B cell (primary cell): ENCODE data around the gene ANKRD35. TPM values are rescaled to one million over a fixed set of nuclear protein-coding genes. Genes with fewer than 3 reads are reported as not detected.
A peak's percentile ranks its signal among the peaks of the same experiment; 100 is the strongest.

Experiments
- ATAC-seq: fragments of 200-7000 bp; cut with Tn5 transposase; one replicate; pipeline ENCODE4 v1.10.0; 2021; ENCODE audit warnings: low read depth, mild to moderate bottlenecking, moderate number of reproducible peaks, moderate library complexity
- CTCF ChIA-PET: fragments of 350-600 bp; sonication (Branson Sonifier 250); formaldehyde crosslinking; loops from one replicate; lab custom pipeline; 2021; ENCODE audit warnings: antibody characterized with exemption, inconsistent platforms; lab: Charles Lee
- POLR2A ChIA-PET: fragments of 350-600 bp; sonication (Branson Sonifier 250); formaldehyde crosslinking; loops from one replicate; lab custom pipeline; 2021; ENCODE audit warnings: antibody characterized with exemption; lab: Charles Lee
- DNase-seq: peaks from one replicate; pipeline ENCODE4 v3.0.0; 2013
- H2AFZ ChIP-seq: 2 replicates; pipeline ENCODE4 v1.6.1; 2012; ENCODE audit warnings: mild to moderate bottlenecking, low read depth, low read length; ENCODE audit not compliant: insufficient read depth, poor library complexity, severe bottlenecking
- H3K27ac ChIP-seq, 2 donors: 1 replicate in 1 of 2; 2 replicates in 1 of 2; pipeline ENCODE4 v1.5.1; 2012 to 2013; ENCODE audit warnings: low read length in 2 of 2, mild to moderate bottlenecking in 2 of 2, moderate library complexity in 1 of 2
- H3K27me3 ChIP-seq, 4 experiments: fragments of 200-600 bp in 1 of 4; sonication (generic) in 1 of 4; replicated peaks in 1 of 4; 1 replicate in 2 of 4; 2 replicates in 2 of 4; pipeline versions ENCODE4 v1.6.1 to v1.7.0; 2013 to 2016; ENCODE audit warnings: low read length in 3 of 4, mild to moderate bottlenecking in 2 of 4, mixed read lengths in 1 of 4, moderate library complexity in 1 of 4; ENCODE audit not compliant: insufficient read depth in 4 of 4, control insufficient read depth in 3 of 4; ENCODE audit errors: control extremely low read depth in 1 of 4
- H3K36me3 ChIP-seq, 2 experiments: replicated peaks in 1 of 2; 1 replicate in 1 of 2; 2 replicates in 1 of 2; pipeline versions ENCODE4 v1.6.1 to v1.7.1; 2013; ENCODE audit warnings: low read length in 1 of 2; ENCODE audit not compliant: insufficient read depth in 2 of 2, control insufficient read depth in 1 of 2; ENCODE audit errors: control extremely low read depth in 1 of 2, extremely low read depth in 1 of 2
- H3K4me1 ChIP-seq, 2 donors: fragments of 200-600 bp in 1 of 2; sonication (generic) in 1 of 2; 1 replicate in 1 of 2; 2 replicates in 1 of 2; pipeline versions ENCODE4 v1.5.1 to v1.6.1; 2013 to 2017; ENCODE audit warnings: low read length in 2 of 2; ENCODE audit not compliant: control insufficient read depth in 2 of 2, insufficient read depth in 2 of 2
- H3K4me2 ChIP-seq: replicated peaks from 2 replicates; pipeline ENCODE3; 2012; ENCODE audit warnings: mild to moderate bottlenecking, low read depth, low read length; ENCODE audit not compliant: poor library complexity, severe bottlenecking
- H3K4me3 ChIP-seq, 5 experiments: fragments of 200-600 bp in 1 of 5; sonication (generic) in 1 of 5; 1 replicate in 3 of 5; 2 replicates in 2 of 5; pipeline versions ENCODE4 v1.5.1 to v1.7.0; 2011 to 2016; ENCODE audit warnings: low read length in 4 of 5, mild to moderate bottlenecking in 4 of 5, low read depth in 2 of 5, control low read depth in 1 of 5, moderate library complexity in 1 of 5; ENCODE audit not compliant: insufficient read depth in 1 of 5; ENCODE audit errors: control extremely low read depth in 1 of 5, extremely low read depth in 1 of 5
- H3K79me2 ChIP-seq: fragments of 200-600 bp; sonication (generic); one replicate; pipeline ENCODE4 v1.6.0; 2016; ENCODE audit warnings: low read length; ENCODE audit not compliant: control insufficient read depth, insufficient read depth
- H3K9ac ChIP-seq: fragments of 200-600 bp; sonication (generic); 2 replicates; pipeline ENCODE4 v1.6.1; 2017; ENCODE audit warnings: mild to moderate bottlenecking, low read length, moderate library complexity
- H3K9me3 ChIP-seq, 3 donors: one replicate each; pipeline versions ENCODE4 v1.6.1 to v1.7.1; 2013; ENCODE audit warnings: low read length in 2 of 3; ENCODE audit not compliant: control insufficient read depth in 2 of 3, insufficient read depth in 1 of 3; ENCODE audit errors: control extremely low read depth in 1 of 3
- H4K20me1 ChIP-seq: 2 replicates; pipeline ENCODE4 v1.6.0; 2012; ENCODE audit warnings: mild to moderate bottlenecking, low read length; ENCODE audit not compliant: insufficient read depth, control insufficient read depth, poor library complexity, severe bottlenecking
- H3K27ac Mint-ChIP-seq: one replicate; pipeline ENCODE4 v1.8.0; 2021; ENCODE audit warnings: mixed read lengths
- H3K27me3 Mint-ChIP-seq: one replicate; pipeline ENCODE4 v1.8.0; 2021; ENCODE audit warnings: mixed read lengths
- H3K4me1 Mint-ChIP-seq: one replicate; pipeline ENCODE4 v1.8.0; 2021; ENCODE audit warnings: mixed read lengths
- H3K4me3 Mint-ChIP-seq: one replicate; pipeline ENCODE4 v1.8.0; 2021; ENCODE audit warnings: mixed read lengths
- H3K9me3 Mint-ChIP-seq: one replicate; pipeline ENCODE4 v1.8.0; 2022; ENCODE audit warnings: mixed read lengths; ENCODE audit not compliant: insufficient read depth
- EZH2 ChIP-seq: IDR thresholded peaks from 2 replicates; pipeline ENCODE4 v1.6.1; 2012; ENCODE audit warnings: borderline replicate concordance, low read depth, mild to moderate bottlenecking, moderate library complexity, low read length; ENCODE audit not compliant: insufficient read depth, poor library complexity, severe bottlenecking
- WGBS: methylation state at CpG from one replicate; pipeline ENCODE4 v1.1.5; 2013; ENCODE audit warnings: missing lambda C conversion rate; ENCODE audit not compliant: insufficient coverage; 5-methylcytosine and 5-hydroxymethylcytosine counted together
- intact Hi-C: fragments of 100-400 bp; cut with micrococcal nuclease; formaldehyde crosslinking; loops from one replicate; pipeline ENCODE4 v1.10.0; 2022
- polyA plus RNA-seq: library from polyadenylated mRNA; depleted of rRNA; stranded (reverse); fragments of >200 nt; gene quantifications from 2 replicates; pipeline ENCODE4 v1.2.3, GENCODE V29; 2012
- total RNA-seq, 2 donors: library from RNA; stranded (reverse); fragments of 120-200 nt in 1 of 2; gene quantifications; 1 replicate in 1 of 2; 2 replicates in 1 of 2; pipeline versions ENCODE4 v1.2.3 to v1.2.4, GENCODE V29; 2013 to 2022
- TF ChIP-seq, protein P1 (sequence below): fragments of 200-600 bp; IDR thresholded peaks from one replicate; pipeline ENCODE4 v1.8.0; 2022; ENCODE audit warnings: antibody characterized with exemption, mild to moderate bottlenecking

The ANKRD35 gene
- total and polyA plus RNA-seq, 2 donors (not counting 1 experiment from before 2014, with no cell fraction given), result 0.04 TPM; not detected in 1

DNA sequence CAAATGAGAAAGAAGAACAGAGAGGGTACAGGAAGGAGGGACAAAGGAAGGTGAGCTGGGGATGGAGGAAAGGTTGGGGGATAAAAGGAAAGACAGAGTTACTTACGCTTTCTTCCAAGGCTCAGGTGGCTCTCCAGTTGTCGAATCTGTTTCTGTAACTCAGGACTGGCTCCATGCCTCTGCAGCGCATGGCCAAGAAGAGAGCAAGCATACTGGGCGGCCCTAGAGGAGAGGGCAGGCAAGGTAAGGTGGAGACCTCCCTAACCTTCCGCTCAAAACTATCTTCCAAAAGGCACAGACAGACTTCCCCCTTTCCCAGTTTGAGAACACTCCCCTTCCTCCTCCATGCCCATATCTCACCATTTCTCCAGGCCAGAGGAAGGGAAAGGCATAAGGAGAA lies 31.9 kb upstream of the ANKRD35 start:
- Histone ChIP-seq H2AFZ (peak overlapping the region; percentile 90), H3K36me3 (peaks cover 0 to 25% of the 10 kb centered on the region in 2 experiments), H4K20me1 (no peaks in the 10 kb centered on the region), H3K27ac (peak overlapping the region; percentile 74 to 79), H3K9me3 (no peaks in the 10 kb centered on the region), H3K79me2 (peaks cover 10% of the 10 kb centered on the region), H3K4me2 (peak overlapping the region; percentile 75), H3K4me1 (peaks cover 15 to 24% of the 10 kb centered on the region in 2 donors), H3K9ac (peak overlapping the region; percentile 68), H3K4me3 (peak overlapping the region; percentile 69 to 98 (median 75)), H3K27me3 (no peaks in the 10 kb centered on the region)
- H3K9me3 Mint-ChIP-seq, result no peaks in the 10 kb centered on the region
- DNase-seq, result no peak
- peak overlapping the region; percentile 95 for H3K27ac Mint-ChIP-seq
- H3K4me1 Mint-ChIP-seq, result peaks cover 37% of the 10 kb centered on the region
- no peak for TF ChIP-seq EZH2
- TF ChIP-seq, protein P1, sequence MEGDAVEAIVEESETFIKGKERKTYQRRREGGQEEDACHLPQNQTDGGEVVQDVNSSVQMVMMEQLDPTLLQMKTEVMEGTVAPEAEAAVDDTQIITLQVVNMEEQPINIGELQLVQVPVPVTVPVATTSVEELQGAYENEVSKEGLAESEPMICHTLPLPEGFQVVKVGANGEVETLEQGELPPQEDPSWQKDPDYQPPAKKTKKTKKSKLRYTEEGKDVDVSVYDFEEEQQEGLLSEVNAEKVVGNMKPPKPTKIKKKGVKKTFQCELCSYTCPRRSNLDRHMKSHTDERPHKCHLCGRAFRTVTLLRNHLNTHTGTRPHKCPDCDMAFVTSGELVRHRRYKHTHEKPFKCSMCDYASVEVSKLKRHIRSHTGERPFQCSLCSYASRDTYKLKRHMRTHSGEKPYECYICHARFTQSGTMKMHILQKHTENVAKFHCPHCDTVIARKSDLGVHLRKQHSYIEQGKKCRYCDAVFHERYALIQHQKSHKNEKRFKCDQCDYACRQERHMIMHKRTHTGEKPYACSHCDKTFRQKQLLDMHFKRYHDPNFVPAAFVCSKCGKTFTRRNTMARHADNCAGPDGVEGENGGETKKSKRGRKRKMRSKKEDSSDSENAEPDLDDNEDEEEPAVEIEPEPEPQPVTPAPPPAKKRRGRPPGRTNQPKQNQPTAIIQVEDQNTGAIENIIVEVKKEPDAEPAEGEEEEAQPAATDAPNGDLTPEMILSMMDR, result no peak
- ATAC-seq, result no peak
- CTCF ChIA-PET, result no interaction called here
- POLR2A ChIA-PET, result interaction anchor here (0.6 to 2.5 kb wide), 4 partner anchors 10 to 49 kb away, joined by 4 to 28 read pairs (median 12); partner anchors contain the start of genes ANKRD34A, LIX1L, POLR3GL and RBM8A
- no peaks in the 10 kb centered on the region for H3K27me3 Mint-ChIP-seq
- H3K4me3 Mint-ChIP-seq, result peak overlapping the region; percentile 92
- 100% methylated on average over 1 of the region's 5 CpGs for WGBS
- intact Hi-C loops, result no loop called here

DNA sequence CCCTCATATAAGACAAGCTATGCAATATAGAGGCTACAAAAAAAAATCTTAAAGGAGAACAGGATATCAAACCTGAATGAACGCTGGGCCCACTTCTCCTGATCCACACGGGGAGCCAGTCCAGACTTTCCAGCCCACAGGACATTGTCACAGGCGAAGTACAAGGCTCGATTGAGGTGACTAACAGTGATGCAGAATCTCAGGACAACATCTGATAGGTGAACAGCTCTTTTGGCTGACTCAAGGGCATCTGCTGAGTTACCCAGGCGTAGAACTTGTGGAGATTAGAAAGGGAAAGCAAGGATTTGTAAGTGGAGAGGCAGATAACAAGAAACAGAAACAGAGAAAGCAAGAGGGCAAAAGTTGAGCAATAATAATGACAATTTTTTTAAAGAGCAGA lies 31.1 kb upstream of the ANKRD35 start:
- H4K20me1 ChIP-seq, result no peaks in the 10 kb centered on the region
- intact Hi-C loops, result no loop called here
- POLR2A ChIA-PET, result interaction anchor here (0.6 to 1.1 kb wide), 2 partner anchors 48 to 92 kb away, joined by 3 to 4 read pairs; partner anchors contain the start of genes ANKRD34A and POLR3GL

More for the DNA sequence above, 31.1 kb upstream of the ANKRD35 start:
- Mint-ChIP-seq H3K4me3 (peak overlapping the region; percentile 82), H3K27ac (peak overlapping the region; percentile 81), H3K9me3 (no peaks in the 10 kb centered on the region), H3K4me1 (peaks cover 41% of the 10 kb centered on the region), H3K27me3 (no peaks in the 10 kb centered on the region)
- H3K4me2 ChIP-seq, result no peak overlapping the region
- peaks cover 10% of the 10 kb centered on the region for H3K79me2 ChIP-seq
- peaks cover 0 to 31% of the 10 kb centered on the region in 2 experiments for H3K36me3 ChIP-seq
- DNase-seq, result no peak
- TF ChIP-seq EZH2, result no peak
- TF ChIP-seq, protein P1, result no peak
- peaks cover 15 to 24% of the 10 kb centered on the region in 2 donors for H3K4me1 ChIP-seq
- H3K4me3 ChIP-seq, result no peak overlapping the region
- no peak for ATAC-seq
- WGBS, result 93% methylated on average over 5 of the region's 5 CpGs
- H3K9ac ChIP-seq, result no peak overlapping the region
- CTCF ChIA-PET, result interaction anchor here (0.8 to 9.3 kb wide), 2 partner anchors 10 to 70 kb away, joined by 3 to 107 read pairs; partner anchors contain the start of gene NUDT17
- no peak overlapping the region for H2AFZ ChIP-seq
- H3K9me3 ChIP-seq, result no peaks in the 10 kb centered on the region
- H3K27ac ChIP-seq, result no peak overlapping the region
- H3K27me3 ChIP-seq, result no peaks in the 10 kb centered on the region
